Measurements from ENCODE around the gene DGKK. TPM values are rescaled to one million over a fixed set of nuclear protein-coding genes. Genes with fewer than 3 reads are reported as not detected.

The DGKK gene
- total and polyA plus RNA-seq, 2 of the 13 experiments (the other 11 are each of a cell fraction or from before 2014, with no cell fraction given), result 11.0 to 24.0 TPM

GRCh38 chrX:50381729-50382415 lies 88.8 kb downstream of the DGKK start:
- H3K4me1 ChIP-seq (ENCODE audit: insufficient read depth, low read length), result peaks cover 17% of the 10 kb centered on the region
- 39% methylated on average over 4 of the region's 5 CpGs for WGBS (ENCODE audit: low lambda C conversion rate)
- POLR2A ChIA-PET, result no interaction called here
- peaks cover 9 to 40% of the 10 kb centered on the region in 2 experiments; a peak in 3 of 5 replicates for H3K36me3 ChIP-seq (replicated peaks in 1 of 2; ENCODE audit: control insufficient read depth in 1 of 2, insufficient read depth in 2 of 2, low read length in 2 of 2)
- in situ Hi-C loops (cut with HindIII; ENCODE audit: extremely low pct_ligation_motif_present, low pct_unique_long_range_greater_than_20kb) (no loop called here), intact Hi-C loops (cut with micrococcal nuclease; ENCODE audit: unreplicated experiment) (no loop called here)
- H3K27ac ChIP-seq (ENCODE audit: extremely low read length, insufficient read depth, low read length), result no peak overlapping the region
- H3K79me2 ChIP-seq (ENCODE audit: insufficient read depth, low read length), result no peaks in the 10 kb centered on the region
- H3K27me3 ChIP-seq (ENCODE audit: control insufficient read depth in 1 of 2, insufficient read depth in 2 of 2, low read length in 2 of 2), result no peaks in the 10 kb centered on the region
- H3K9me3 ChIP-seq (ENCODE audit: low read length), result no peaks in the 10 kb centered on the region
- no peak overlapping the region for H3K9ac ChIP-seq (ENCODE audit: insufficient read depth, low read depth, low read length)
- CTCF ChIA-PET (ENCODE audit: low intra/inter-chr PET ratio, low total read pairs), result no interaction called here
- no peak overlapping the region for H2AFZ ChIP-seq (ENCODE audit: low read length)
- FAIRE-seq (peak; percentile 94), DNase-seq (ENCODE audit: low spot score) (peak; percentile 10), ATAC-seq (peak; percentile 68)
- no TSS peak for BruUV-seq (replicated peaks)
- H3K4me3 ChIP-seq (replicated peaks in 1 of 3; ENCODE audit: insufficient read depth in 1 of 3, low read depth in 2 of 3, low read length in 3 of 3), result no peak overlapping the region
- H4K20me1 ChIP-seq (ENCODE audit: insufficient read depth, low read length), result no peaks in the 10 kb centered on the region
- no peak overlapping the region for H3K4me2 ChIP-seq (ENCODE audit: low read depth, low read length)
- TF ChIP-seq LCORL (IDR thresholded peaks at IDR 0.05) (no peak), LCORL (CRISPR knock-in tag; IDR thresholded peaks at IDR 0.05) (0 out of 2 replicates have a peak, but pooled peaks have one; percentile 19), GABPA (IDR thresholded peaks at IDR 0.05; ENCODE audit: low read depth, low read length) (no peak), GABPA (CRISPR knock-in tag; IDR thresholded peaks at IDR 0.05; ENCODE audit: low read depth) (no peak), HNF1A (IDR thresholded peaks at IDR 0.05; ENCODE audit: low read depth) (0 out of 2 replicates have a peak, but pooled peaks have one; percentile 29), HNF1A (CRISPR knock-in tag; IDR thresholded peaks at IDR 0.05; ENCODE audit: borderline replicate concordance) (no peak), FOXA3 (CRISPR knock-in tag; IDR thresholded peaks at IDR 0.05) (peak; percentile 49), FOXP1 (IDR thresholded peaks at IDR 0.05) (no peak), FOXP1 (CRISPR knock-in tag; IDR thresholded peaks at IDR 0.05) (peak; percentile 60; the same call in 1 of the 2 replicates), ZNF761 (CRISPR knock-in tag; conservative IDR thresholded peaks at IDR 0.05) (no peak), HOXA9 (CRISPR knock-in tag; IDR thresholded peaks at IDR 0.05; ENCODE audit: borderline replicate concordance) (no peak), ZBTB4 (CRISPR knock-in tag; IDR thresholded peaks at IDR 0.05; ENCODE audit: borderline replicate concordance) (no peak), SOX5 (CRISPR knock-in tag; IDR thresholded peaks at IDR 0.05; ENCODE audit: borderline replicate concordance) (peak; percentile 44; the same call in 1 of the 2 replicates), PAXIP1 (CRISPR knock-in tag; conservative IDR thresholded peaks at IDR 0.05) (peak; percentile 47; the same call in 1 of the 2 replicates), TCF7 (IDR thresholded peaks at IDR 0.05; ENCODE audit: low read depth) (0 out of 2 replicates have a peak, but pooled peaks have one; percentile 25)
